Activated CD4-positive, alpha-beta T cell treated with anti-CD3 and anti-CD28 coated beads, Interleukin-10, Interleukin-2, amounts not matched to agents 100 ng/mL and 50 ng/mL, durations not matched to agents 16 hours and 8 hours (primary cell): ENCODE results near the gene STIM1.

ENCODE experiments used
- DNase-seq: peaks from one replicate; pipeline ENCODE4 v3.0.0-alpha.2; 2020

Gene STIM1

DNA sequence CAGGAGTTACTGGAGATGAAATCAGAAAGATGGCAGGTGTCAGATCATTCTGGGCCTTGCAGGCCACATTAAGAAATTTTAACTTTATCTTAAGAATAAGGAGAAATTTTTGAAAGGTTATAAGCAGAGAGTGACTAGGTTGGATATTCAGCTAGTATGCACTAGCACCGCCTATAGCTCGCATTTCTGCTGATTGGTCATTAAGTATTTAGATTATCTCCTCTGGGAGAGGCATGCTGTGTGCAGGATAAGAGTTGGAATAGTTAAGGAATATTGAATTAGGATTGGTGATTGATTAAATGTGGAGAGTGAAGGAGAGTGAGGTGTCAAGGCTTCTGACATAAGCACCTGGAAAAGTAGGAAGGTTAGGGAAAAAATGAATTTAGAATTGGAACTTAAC, 100.6 kb downstream of the STIM1 start:
- DNase-seq = no peak

DNA sequence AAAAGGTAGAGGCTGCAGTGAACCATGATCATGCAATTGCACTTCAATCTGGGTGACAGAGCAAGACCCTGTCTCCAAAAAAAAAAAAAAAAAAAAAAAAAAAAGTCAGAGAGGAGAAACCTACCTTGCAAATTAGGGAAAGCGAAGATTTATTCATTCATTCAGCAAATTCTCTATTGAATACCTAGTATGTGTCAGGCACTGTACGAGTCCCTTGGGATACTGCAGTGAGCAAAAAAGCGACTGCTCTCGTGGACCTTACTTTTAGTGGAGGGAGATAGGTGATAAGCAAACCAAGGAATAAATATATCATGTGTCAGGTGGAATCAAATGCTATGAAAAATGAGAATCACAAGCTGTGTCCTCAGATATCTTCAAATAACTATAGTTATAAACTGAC, 101.3 kb downstream of the STIM1 start:
- no peak for DNase-seq

DNA sequence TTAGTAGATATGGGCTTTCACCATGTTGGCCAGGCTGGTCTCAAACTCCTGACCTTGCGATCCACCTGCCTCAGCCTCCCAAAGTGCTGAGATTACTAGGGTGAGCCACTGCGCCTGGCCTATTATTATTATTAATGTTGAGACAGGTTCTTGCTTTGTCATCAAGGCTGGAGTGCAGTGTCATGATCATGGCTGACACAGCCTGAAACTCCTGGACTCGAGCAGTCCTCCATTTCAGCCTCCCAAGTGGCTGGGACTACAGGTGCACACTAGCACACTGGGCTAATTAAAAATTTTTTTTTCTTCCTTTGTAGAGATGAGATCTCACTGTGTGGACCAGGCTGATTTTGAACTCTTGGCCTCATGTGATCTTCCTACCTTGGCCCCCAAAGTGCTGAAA, 102.0 kb downstream of the STIM1 start:
- no peak for DNase-seq

DNA sequence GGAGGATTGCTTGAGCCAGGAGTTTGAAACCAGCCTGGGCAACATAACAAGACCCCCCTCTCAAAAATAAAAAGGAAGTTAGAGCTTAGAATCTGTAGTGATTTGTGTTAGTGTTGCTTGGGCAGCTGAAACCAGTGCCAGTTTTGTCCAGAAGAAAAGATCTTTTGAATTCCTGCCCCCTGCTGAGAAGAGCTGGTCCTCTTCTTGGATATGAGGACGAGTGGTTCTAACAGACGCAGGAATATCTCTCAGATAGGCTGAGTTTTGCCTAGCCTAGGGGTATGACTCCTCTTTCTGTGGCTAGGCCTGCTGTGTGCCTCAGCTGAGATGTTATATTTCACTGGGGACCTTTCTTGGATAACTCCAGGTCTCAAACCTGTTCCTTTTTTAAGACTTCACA, 102.8 kb downstream of the STIM1 start:
- DNase-seq = no peak

DNA sequence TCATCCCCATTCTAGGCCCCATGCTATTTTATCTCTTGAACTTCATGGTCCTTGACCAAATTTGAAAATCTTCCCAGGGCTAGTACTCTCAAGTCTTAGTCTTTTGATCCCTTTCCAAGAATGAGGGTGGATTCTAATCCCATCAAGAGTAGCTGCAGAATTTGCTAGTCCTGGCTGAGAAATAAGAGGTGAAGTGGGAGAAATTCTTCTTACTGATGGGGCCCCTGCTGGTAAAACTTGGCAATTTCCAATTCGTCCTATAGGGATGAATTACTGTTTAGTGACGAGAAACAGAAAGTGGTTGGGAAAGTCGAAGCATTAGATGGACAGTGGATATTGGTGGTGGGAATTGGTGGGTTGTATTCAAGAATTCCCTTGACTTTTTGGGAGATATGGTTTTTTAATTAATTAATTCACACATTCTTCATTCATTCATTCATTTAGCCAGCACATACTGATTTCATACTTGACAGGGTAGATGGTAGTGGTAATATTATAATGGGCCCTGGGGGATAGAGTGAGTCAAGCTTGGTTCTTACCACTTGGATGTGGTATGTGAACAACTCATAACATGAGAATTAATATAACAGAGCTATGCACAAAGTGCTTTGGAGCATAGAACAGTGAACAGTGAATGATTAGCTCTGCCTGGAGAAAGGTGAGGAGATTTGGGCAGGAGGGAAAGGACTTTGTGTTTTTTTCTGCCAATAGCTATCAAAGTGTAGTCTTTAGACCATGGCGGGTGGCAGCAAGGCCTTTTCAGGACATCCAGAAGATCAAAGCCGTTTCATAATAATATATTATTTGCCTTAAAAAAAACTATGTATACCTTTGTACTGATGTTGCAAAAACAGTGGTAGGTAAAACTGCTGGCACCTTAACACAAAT, 103.8 kb downstream of the STIM1 start:
- DNase-seq = peak; percentile 54

DNA sequence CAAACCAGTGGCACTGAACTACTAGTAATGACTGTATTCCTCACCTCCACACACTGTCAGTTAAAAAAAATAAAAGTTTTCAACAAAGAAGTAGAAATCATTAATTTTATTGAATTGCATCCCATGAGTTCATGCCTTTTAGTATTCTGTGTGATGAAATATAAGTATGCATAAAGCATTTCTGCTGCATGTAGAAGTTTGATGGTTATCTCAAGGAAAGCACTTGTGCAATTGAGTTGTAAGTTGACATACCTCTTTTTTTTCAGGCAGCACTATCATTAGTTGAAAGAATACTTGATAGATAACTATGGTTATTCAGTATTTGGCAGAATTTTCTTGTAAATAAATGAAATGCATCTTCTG, 104.4 kb downstream of the STIM1 start:
- DNase-seq = no peak

DNA sequence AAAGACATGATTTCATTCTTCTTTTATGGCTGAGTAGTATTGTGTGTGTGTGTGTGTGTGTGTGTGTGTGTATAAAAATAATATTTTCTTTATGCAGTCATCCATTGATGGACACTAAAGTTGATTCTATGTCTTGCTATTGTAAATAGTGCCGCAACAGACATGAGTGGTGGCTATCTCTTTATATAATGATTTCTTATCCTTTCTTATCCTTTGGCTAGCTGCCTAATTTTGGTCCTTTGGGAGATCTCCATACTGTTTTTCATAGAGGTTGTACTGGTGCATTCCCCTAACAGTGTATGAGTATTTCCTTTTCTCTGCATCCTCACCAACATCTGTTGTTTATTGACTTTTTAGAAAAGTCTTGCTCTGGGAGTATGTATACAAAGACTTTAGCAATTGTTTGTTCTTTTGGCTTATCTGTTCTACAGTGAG, 107.0 kb downstream of the STIM1 start:
- DNase-seq = no peak

DNA sequence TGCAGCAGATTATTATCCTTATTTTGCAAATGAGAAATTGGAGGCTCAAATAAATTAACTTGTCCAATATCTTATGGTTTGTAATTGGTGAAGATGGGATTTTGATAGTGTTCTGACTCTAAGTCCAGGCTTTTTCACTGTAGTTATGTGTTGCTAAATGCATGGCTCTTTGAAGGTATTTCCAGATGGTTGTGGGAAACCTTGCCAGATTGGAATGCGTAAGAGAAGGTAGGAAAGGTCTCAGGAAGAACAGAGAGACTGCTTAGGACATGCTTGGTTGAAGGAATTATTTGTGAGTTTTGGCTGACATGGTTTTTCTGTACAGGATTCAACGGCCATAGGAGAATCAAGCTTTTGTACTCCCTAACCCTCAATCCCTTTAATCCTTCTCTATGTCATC, 108.6 kb downstream of the STIM1 start:
- DNase-seq = no peak

DNA sequence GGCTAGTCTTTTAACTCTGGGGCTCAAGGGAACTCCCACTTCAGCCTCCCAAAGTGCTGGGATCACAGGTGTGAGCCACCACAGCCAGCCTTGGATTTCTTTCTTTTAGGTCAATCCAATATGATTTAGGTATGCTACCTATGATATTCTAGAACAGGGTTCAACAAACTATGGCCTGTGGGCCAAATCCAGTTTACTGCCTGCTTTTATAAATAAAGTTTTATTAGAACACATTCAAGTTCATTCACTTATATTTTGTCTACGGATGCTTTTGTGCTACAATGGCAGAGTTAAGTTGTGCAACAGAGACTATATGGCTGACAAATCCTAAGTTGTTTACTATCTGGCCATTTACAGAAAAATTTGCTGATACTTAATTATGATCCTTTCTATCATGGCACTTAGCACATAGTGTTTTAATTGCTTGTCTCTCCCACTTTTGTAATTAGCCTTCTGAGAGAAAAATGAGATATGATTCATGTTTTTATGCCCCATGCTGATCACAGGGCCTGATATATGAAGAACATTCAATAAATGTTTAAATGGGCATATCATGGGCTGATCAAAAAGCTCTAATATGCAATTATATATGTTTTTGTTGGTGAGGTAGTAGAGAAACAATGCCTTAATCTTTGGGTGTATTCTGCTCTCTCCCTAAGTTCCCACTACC, 109.6 kb downstream of the STIM1 start:
- no peak for DNase-seq

DNA sequence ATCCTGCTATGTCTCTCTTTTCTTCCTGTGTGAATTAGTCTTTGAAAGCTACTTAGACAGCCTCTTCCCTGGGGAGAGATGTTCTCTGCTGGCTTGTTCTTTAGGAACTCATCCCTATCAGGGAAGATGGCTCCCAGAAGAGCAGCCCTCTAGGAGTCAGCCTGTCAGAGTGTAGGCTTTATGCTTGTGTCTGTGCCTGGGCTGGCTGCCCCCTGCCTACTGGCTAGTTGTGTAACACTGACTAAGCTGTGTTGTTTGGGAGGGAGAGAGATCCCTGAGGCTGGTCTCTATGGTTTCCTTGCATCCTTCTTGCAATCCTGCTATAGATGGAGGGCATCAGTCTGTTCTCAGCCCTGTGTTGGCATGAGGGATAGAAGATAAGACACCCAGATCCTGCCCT, 112.2 kb downstream of the STIM1 start:
- no peak for DNase-seq

DNA sequence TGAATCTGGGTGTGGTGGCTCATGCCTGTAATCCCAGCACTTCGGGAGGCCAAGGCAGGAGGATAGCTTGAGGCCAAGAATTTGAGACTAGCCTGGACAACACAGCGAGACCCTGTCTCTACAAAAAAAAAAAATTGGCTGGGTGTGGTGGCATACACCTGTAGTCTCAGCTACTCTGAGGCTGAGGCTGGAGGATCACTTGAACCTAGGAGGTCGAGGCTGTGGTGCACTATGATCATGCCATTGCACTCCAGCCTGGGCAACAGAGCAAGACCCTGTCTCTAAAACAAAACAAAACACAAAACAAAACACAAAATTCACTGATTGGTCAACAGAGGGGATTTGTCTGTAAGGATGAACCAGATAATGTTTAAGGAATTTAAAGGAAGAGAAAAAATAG, 113.7 kb downstream of the STIM1 start:
- no peak for DNase-seq

DNA sequence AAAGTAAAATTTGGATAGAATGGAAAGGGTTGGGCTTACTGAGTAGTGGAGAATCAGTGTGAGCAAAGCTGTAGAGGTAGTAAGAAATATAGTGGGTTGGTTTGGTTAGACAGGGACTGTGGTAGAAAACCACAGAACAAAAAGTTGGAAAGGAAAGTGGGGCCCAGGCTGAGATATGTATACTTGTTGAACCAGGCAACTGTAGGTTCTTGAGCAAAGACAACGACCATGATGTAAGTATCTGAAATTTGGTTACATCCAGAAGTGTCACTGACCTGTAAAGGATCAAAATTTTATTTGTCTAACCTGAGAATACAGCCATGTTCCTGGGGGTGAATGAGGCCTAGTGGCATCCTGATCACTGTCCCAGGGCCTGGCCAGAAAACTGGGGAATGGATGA, 114.1 kb downstream of the STIM1 start:
- peak; percentile 68 for DNase-seq

DNA sequence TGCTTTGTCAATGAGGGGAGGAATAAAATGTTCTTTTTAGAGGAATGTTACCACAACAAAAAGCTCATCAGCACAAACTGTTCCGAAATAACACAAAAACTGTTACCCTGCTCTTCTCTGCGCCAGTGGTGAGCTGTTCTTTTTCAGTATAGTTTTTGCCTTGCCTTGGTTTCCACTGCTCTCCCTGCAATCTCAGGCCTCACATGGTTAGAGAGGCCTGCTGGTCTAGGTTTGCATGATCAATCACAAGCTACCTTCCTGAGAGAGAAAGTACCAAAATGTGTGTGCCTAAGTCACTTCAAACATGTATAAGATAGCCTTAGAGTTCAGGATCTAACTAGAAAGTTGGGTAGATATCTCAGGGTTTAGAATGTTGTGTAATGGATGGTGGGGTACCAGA, 114.6 kb downstream of the STIM1 start:
- peak; percentile 57 for DNase-seq

DNA sequence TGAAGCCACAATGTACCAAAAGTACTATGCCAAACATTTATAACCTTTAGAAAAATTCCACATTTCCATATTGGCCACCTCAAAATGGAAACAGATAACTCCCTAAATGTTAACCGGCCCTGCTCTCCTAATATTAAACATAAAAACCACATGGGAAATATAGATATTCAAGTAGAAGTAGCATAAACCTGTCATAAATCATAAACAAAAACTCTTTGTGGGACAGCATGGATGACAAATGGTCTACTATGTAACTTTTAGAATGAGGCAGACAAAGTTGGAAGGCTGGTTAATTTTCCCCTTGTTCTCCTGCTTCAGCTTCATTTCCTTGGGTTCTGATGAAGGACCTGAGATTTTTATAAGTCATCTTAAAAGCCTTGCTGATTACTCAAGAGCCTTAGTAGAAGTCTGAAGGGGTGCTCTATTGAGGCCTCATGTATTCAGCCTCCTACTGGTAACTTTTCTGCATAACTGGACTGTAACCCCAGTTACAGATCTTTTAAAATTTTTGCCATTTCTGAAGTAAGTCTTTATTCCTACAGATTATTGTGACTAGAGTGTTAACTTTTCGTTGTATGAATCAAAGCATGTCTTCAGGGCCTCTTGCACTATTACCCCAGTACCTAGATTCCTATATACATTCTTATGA, 116.4 kb downstream of the STIM1 start:
- DNase-seq = no peak

DNA sequence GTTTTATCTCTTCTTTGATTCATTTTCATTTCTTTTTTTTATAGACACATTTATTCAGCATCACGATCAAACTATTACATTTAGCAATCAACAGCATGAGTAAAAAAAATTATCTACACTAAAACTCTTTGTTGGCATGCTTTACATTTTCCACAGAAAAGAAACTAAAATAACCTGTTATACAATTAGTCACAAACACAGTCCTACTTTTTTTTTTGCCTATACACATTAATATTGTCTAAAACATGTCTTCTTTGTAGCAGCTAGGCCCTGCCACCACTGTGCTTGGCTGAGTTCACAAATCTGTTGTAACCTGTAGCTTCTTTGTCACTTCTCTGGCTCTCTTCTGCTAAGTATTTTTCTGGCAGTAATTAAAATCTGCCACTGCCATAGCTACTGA, 117.0 kb downstream of the STIM1 start:
- DNase-seq = no peak

DNA sequence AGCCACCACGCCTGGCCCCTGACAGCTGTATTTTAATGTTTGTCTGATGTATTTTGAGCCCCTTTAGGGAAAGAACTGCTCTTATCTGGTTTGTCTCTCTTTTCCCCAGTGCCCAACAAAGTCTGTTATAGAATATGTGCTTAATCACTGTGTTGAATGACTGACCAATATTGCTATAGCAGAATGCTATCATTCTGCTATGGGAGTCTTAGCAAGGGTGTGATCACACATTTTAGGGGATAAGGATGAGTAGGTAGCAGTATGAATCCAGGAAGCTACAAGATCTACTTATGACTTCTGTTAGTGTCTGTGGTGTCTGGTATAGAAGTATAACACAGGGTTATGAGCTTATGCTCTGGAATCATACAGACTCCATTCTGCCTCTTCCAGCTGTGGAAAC, 121.6 kb downstream of the STIM1 start:
- DNase-seq = no peak

DNA sequence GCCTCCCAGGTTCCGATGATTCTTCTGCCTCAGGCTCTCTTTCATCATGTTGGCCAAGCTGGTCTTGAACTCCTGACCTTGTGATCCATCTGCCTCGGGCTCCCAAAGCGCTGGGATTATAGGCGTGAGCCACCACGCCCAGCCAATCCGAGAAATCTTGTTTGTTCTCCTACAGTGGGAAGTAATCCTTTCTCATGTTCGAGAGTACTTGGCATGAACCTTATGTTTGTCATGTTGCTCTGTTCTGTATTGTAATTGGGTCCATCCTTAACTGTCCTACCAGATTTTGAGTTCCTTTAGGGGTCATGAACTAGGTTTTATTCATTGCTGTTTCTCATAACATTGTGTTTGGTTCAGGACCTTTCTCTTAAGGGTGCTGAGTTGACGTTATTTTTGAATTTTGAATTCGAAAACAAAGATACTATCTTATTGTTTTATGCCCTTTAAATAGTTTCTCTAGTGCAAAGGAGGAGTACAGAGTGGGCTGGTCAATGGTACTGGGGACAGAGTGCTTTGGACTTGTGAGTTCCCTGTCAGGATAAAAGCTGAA, 125.7 kb downstream of the STIM1 start:
- no peak for DNase-seq

DNA sequence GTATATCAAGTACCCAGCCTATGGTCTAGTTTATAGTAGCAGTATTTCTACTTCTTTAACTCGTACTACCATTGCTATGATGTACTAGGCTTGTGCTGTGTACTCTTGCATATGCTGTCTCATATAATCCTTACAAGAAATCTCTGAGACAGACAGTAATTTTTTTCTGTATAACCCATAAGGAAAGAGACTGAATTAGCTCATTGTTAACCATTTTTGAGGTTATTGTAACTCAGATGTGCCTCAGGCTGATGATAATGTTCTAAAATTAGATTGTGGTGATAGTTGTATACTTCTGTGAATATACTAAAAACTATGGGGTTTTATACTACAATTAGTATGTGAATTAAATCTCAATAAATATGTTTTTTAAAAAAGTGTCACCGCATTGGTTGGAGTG, 127.0 kb downstream of the STIM1 start:
- no peak for DNase-seq

DNA sequence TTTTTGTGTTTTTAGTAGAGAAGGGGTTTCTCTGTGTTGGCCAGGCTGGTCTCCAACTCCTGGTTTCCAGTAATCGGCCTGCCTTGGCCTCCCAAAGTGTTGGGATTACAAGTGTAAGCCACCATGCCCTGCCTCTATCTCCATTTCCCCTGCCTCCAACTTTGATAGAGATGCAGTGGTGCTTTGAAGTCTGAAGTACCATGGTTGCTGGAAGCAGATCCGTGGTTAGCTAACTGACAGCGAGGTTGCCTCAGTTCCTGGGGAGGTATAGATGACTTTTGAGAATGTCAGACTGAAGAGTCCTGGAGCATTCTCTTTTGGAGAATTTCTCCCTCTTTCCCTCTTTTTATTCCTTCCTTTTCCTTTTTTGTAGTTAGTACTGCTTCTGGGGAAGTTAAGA, 127.6 kb downstream of the STIM1 start:
- no peak for DNase-seq

DNA sequence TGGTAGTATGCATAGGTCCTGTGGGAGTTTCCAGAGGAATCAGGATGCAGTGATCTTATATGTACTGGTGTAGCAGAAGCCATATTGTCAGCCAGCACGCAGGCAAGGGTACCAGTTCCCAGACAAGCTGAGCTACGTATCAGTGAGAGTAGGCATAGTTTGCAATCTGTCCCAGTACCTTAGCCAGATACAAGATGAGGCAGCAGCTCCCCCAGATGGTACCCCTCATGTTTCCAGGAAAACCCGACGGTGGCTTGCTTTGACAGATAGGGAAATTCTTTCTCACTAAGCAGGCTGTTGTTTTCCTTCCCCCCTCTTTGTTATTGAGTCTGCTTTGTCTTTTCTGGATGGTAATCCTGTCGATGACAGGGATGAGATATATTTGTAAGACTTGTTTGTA, 129.4 kb downstream of the STIM1 start:
- peak; percentile 48 for DNase-seq

DNA sequence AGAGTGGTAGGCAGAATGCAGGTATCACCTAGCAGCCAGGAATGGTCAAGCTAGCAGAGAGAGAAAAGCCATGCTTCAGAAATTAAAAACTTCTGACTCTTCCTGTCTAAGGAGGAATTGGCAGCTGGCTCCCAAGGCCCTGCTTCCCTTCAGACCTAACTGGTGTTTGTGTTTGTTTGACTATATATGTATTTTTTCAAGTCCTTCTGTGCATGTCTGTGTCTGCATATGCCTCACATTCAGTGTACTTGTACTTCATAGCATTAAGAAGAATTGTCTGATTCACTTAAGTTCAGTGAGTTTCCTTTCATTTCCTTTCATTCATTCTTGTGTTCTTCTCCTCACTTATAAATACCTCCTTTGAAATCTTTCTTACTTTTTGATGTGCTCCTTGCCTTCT, 130.2 kb downstream of the STIM1 start:
- no peak for DNase-seq

DNA sequence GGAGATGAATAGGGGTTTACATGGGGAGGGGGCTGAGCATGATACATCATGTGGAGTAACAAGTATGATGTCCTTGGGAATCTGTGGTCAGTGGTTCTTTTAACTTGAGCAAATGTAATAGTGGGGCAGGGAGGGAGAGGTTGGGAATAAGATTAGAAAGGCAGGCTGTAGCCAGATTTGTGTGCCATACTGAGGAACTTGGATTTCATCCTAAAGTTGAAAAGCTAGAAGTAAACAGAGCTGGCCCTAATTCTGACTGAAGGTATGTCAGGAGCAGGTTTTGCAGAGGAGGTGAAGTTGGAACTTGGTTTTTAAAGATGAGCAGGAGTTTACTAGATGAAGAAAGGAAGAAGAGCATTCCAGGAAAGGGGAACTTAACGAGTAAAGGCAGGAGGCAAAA, 130.8 kb downstream of the STIM1 start:
- DNase-seq = no peak

DNA sequence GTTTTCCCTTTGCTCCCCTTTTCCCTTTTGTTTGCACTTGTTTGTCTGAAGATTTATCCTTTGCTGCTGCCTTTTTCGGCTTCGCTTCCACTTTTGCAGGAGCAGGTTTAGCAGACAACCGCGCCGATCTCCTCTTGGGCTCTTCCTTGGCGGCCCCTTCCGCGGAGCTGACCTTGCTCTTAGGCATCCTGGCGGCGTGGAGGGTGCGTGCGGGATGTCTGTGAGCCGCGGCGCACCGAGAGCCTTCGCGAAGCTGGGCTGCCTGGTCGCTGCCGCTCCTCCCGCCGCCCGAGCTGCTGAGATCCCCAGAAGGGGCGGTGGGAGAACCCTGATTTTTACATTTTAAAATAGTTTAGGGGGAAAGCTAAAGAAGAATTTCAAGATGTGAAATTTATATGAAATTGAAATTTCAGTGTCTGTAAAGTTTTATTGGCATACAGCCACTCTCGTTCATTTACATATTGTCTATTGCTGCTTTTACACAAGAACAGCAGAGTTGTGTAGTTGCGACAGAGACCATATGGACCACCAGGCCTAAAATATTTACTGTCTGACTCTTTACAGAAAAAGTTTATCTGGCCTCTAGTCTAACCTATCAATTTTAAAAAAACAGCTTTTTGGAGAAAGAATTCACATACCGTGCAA, 133.9 kb downstream of the STIM1 start:
- no peak for DNase-seq
